HL-60/S4 (cell line): ENCODE results near the gene USF2.

ENCODE experiments used
- in situ Hi-C: fragments of 300-500 bp; cut with MboI; formaldehyde crosslinking; loops from 2 replicates; pipeline ENCODE4 v1.14.3; 2022; ENCODE audit warnings: low sequenced_read_pairs

The USF2 gene

DNA sequence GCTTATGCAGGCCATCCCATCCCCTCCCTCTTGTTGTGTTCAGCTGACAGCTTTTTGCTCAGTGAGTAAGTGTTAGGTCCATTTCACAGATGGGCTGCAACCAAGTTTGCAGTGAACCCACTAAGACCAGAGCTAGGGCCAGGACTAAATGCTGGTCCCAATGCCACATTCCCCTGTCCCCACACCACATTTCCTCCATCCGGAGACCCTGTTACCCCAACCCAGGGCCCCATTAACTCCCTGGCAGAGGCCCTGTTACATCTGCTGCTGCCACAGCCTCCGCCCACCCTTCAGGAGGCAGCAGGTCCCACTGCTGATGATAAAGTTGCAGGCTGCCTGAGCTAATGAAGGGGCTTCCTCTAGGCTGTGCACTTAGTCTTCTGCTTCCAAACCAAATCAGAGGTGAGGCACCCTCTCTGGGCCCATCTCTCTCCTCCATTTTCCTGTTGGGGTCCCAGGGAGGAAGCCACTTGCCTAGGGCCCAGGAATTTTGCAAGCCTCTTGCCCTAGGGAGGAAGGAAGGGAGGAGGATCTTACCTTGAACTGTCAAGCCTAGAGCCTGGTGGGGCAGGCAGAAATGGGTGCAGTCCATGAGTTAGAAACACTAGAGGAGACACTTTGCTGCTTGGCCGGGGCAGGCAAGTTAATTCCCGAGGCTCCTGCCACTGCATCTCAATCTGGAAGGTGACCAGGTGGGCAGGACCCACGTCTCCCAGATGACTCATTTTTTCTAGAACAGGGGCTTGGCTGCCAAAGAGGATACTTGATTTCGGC is 3.4 kb upstream of the USF2 start:
- in situ Hi-C loops, result no loop called here

DNA sequence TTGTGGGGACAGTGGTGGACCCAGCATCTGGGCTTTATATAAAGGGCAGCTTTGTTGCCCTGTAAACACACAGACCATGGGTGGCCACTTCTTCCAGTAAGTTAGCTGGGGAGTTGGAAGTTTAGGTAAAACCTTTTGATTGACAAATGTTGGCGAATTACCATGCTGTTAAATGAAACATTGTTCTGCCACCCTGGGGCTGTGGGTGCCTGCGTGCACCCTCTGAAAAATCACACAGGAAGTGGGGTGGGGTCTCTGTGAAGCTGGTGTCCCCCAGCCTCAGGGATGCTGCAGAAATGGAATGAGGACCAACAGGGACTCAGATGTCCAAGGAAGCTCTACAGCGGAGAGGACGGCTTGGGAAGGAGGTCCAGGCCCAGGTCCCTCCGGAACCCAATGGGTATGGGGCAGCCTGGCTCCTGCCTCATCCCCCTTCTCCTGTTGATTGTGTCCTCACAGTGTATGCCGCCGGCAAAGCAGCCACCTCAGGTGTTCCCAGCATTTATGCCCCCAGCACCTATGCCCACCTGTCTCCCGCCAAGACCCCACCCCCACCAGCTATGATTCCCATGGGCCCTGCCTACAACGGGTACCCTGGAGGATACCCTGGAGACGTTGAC is 2.8 kb upstream of the USF2 start:
- in situ Hi-C loops, result no loop called here

DNA sequence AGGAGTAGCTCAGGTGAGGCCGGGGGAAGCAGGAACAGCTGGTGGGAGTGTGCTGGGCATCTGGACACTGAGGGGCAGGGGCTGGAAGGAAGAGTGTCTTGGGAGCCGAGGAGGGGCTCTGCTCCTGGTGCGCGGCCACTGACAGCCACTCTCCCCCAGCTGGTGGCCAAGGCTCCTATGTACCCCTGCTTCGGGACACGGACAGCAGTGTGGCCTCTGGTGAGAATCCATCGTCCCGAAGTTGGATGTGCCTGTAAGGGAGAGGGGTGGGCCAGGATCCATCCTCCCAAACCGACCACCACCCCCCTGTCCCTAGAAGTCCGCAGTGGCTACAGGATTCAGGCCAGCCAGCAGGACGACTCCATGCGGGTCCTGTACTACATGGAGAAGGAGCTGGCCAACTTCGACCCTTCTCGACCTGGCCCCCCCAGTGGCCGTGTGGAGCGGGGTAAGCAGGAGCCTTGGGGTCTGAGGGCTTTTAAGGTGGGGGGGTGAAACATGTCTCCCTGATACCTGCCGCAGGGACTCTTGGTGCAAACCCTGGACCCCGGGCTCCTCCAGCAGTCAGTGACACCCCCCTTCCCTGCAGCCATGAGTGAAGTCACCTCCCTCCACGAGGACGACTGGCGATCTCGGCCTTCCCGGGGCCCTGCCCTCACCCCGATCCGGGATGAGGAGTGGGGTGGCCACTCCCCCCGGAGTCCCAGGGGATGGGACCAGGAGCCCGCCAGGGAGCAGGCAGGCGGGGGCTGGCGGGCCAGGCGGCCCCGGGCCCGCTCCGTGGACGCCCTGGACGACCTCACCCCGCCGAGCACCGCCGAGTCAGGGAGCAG is 2.0 kb upstream of the USF2 start:
- in situ Hi-C loops, result no loop called here

DNA sequence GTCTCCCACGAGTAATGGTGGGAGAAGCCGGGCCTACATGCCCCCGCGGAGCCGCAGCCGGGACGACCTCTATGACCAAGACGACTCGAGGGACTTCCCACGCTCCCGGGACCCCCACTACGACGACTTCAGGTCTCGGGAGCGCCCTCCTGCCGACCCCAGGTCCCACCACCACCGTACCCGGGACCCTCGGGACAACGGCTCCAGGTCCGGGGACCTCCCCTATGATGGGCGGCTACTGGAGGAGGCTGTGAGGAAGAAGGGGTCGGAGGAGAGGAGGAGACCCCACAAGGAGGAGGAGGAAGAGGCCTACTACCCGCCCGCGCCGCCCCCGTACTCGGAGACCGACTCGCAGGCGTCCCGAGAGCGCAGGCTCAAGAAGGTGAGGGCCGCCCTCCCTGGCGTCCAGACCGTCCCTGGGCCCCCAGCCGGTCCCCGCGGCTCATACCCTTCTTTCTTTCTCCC is 1.4 kb upstream of the USF2 start:
- in situ Hi-C loops, result no loop called here

DNA sequence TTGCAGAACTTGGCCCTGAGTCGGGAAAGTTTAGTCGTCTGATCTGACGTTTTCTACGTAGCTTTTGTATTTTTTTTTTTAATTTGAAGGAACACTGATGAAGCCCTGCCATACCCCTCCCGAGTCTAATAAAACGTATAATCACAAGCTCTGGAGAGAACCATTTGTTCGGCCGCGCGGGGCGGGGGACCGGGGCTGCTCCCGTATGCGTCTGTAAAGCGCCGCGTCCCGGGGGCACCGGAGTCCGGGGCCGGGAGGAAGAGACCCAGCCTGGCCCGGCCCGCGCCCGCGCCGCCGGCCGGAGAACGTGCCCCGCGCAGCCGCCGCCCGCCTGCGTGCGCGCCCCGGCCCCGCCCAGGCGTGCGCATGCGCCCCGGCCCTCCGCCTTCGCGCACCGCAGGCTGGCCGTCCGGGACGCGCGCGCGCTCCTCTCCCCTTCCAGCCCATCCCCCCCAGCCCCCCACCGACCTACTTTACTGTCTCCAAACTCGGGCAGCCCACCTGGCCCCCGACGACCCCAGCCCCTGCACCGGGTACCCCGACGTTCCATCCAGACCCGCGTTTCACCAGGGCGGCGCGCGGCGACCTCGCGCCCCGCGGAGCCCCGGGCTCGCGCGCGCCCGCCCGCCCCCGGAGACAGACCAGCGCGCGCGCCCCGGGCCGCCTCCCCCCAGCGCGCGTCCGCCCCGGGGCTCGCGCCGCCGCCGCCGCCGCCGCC is 785 bp upstream of the USF2 start:
- in situ Hi-C loops, result no loop called here

DNA sequence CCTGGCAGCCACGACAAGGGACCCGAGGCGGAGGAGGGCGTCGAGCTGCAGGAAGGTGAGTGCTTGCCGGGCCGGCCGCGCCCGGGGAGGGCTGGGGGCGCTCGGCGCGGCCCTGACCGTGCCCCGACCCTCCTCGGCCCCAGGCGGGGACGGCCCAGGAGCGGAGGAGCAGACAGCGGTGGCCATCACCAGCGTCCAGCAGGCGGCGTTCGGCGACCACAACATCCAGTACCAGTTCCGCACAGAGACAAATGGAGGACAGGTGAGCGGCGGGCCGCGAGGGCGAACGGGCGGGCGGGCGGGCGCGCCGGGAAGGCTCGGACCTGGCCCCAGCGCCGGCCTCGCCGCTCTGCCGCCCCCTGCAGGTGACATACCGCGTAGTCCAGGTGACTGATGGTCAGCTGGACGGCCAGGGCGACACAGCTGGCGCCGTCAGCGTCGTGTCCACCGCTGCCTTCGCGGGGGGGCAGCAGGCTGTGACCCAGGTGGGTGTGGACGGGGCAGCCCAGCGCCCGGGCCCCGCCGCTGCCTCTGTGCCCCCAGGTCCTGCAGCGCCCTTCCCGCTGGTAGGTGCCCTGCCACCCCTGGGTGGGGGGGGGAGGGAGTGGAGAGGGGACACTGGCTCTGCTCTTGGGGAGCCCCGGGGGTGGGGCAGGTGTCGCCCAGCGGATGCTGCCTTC is 816 bp downstream of the USF2 start:
- in situ Hi-C loops, result no loop called here

DNA sequence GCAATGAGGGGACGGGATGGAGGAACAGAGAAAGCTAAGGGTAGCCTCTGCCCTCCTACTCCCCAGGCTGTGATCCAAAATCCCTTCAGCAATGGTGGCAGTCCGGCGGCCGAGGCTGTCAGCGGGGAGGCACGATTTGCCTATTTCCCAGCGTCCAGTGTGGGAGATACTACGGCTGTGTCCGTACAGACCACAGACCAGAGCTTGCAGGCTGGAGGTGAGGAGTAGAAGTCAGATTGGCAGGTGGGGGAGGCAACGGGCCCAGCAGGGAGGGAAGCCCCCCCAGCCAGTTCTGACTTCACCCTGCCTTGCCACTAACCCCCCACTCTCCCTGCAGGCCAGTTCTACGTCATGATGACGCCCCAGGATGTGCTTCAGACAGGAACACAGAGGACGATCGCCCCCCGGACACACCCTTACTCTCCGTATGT is 1.6 kb downstream of the USF2 start:
- in situ Hi-C loops, result no loop called here

DNA sequence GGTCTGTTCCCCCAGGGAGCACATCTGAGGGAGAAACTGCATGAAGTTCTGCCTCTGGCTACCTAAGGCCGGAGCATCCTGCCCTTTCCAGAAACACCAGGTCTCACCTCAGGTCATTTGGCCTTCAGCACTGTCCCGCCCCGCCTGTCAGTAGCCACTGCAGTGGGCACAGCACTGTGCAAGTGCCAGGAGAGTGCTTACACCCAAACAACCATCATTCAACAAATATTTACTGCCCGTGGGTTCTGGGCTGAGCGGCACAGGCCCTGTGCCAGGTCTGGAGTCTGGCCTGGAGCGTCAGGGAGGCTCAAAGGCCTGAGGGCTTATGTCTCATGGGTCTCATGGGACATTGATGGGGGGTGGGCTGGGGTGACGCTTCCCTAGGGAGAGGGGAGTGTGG is 2.8 kb downstream of the USF2 start:
- in situ Hi-C loops, result no loop called here

DNA sequence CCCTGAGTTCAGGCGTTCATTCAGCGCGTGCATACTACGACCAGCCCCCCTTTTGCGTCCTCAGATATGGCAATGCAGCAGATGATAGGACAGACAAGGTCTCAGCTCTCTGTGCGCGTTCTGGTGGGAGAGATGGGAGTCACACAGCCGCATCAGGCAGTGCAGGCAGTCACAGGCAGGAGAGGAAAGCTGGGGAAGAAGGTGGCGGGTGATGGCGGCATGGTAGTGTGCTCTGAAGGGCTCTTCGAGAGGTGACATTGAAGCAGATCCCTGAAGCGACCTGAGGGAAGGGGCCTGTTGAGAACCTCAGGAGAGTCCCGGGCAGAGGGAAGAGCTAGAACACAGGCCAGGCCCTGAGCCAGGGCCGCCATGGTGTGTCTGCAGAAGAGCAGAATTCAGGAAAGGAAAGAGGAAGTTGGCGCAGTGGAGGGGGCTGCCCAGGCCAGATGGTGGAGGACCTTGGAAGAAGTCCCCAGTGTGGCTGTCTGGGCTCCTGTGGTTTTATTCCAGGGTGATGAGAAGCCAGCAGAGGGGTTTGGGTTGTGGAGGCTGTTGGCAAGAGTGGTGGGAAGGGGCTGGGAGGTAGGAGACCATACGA is 3.5 kb downstream of the USF2 start:
- in situ Hi-C loops, result no loop called here

DNA sequence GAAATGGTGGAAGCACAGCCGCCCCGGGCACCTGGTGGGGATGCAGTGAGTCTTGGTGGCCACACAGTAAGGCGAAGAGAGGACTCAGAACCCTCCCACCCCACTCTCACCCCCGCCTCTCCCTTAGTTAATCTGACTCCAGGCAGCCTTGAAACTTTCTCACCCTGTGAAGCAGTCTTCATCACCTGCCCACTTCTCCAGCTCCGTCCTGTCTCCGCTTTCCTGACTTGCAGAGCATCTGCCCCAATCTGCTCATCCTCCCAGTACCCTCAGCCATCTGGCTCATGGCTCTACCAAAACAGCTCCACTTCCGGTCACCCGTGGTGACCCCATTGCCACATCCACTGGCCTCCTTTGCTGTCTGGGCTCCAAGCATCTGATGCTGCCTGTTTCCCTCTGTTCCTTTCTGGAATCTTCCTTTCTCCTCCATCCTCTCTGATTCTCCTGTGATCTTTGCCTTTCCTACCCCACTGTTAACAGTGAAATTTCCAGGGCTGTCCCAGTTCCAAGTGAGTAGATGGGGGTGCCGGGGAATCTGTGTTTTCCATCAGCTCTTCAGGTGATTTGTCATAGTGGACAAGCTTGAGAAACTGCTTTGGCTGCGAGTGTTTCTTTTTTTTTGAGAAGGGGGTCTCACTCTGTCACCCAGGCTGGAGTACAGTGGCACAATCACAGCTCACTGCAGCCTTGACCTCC is 4.3 kb downstream of the USF2 start:
- in situ Hi-C loops, result no loop called here

DNA sequence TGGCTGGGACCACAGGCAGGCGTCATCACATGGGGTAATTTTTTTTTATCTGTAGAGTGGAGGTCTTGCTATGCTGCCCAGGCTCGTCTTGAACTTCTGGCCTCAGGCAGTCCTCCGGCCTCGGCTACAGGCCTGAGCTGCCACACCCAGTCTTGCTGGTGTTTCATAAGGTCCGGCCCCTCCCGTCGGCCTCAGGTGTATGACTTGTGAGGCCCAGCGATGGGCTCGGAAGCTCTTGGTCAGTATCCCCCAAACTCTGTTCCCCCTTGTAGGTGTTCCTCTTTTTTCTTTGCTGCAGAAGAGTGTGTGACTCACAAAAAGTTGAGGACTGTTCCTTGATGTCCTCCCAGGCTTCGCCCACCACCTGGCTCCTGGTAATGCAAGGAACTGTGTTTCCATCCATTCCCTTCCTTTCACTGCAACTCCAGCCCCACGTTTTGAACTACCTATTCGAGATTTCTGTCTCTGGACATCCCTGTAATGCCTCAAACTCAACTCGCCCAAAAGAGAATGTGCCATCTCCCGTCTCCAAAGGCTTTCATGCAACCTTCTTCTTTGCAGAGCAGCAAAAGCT is 5.0 kb downstream of the USF2 start:
- in situ Hi-C loops, result no loop called here

DNA sequence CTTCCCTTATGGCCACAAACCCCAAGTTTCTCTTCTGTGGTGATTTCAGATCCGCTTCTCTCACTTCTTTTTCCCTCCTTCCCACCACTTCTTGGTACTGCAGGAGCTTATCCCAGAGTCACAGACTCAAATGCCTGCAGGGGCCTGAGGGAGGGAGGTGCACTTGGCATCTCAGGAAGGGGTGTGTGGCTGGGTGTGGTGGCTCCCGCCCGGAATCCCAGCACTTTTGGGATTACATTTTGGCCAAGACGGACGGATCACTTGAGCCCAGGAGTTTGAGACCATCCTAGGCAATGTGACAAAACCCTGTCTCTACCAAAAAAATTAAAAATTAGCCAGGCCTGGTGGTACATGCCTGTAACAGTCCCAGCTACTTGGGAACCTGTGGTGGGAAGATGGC is 5.6 kb downstream of the USF2 start:
- in situ Hi-C loops, result no loop called here

DNA sequence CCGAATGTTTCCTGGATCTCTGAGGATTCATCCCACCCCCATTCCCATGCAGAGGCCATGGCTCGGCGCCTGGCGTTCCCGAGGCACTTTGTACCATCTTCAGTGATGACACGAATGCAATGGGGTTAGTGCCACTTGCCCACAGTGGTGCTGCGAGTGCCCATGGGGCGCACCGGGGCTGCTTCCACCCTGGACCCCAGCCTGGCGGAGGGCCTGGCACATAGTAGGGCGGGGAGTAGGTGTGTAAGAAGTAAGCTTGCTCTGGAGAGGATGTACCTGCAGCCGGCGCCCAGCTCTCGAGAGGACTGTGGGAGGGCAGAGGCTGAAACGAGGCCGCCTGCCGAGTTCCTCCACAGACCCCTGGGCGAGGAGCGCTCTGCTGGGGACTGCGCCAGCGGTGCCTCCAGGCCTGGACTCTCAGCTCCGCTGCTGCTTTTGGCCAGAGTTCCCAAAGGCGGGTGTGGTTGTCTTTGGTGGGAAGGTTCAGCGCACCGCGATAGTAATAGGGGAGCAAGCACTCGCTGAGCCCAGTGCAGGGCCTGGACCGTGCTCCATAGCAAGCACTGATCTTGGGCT is 8.0 kb downstream of the USF2 start:
- in situ Hi-C loops, result no loop called here

DNA sequence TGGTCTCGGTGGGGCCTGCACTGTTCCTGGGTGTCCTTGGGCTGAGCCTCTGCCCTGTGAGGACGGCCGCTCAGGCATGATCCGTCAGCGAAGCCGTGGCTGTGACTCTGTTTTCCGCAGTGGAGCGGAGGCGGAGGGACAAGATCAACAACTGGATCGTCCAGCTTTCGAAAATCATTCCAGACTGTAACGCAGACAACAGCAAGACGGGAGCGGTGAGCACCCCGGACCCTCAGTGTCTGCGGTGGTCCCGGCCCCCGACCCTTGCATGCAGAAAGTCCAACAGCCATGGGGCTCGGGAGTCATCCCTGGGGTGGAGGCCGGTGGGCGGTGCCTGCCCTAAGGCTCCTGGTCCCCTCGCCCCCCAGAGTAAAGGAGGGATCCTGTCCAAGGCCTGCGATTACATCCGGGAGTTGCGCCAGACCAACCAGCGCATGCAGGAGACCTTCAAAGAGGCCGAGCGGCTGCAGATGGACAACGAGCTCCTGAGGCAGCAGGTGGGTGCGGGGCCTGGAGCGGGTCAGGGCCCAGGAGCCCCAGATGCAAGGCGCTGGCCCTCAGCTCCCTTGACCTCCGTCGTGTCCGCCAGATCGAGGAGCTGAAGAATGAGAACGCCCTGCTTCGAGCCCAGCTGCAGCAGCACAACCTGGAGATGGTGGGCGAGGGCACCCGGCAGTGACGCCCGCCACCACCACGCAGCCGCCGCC is 10.0 kb downstream of the USF2 start:
- in situ Hi-C loops, result no loop called here

DNA sequence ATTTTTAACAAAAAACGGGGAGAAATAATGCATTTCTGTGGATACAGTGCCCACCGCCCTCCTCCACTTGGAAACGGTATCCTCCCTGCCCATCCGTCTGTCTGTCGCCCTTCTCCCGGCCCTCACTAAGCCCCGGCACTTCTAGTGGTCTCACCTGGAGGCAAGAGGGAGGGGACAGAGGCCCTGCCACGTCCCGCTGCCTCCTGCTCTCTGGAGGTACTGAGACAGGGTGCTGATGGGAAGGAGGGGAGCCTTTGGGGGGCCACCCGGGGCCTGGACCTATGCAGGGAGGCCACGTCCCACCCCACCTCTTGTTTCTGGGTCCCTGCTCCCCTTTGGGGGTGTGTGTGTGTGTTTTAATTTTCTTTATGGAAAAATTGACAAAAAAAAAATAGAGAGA is 10.6 kb downstream of the USF2 start:
- in situ Hi-C loops, result no loop called here

DNA sequence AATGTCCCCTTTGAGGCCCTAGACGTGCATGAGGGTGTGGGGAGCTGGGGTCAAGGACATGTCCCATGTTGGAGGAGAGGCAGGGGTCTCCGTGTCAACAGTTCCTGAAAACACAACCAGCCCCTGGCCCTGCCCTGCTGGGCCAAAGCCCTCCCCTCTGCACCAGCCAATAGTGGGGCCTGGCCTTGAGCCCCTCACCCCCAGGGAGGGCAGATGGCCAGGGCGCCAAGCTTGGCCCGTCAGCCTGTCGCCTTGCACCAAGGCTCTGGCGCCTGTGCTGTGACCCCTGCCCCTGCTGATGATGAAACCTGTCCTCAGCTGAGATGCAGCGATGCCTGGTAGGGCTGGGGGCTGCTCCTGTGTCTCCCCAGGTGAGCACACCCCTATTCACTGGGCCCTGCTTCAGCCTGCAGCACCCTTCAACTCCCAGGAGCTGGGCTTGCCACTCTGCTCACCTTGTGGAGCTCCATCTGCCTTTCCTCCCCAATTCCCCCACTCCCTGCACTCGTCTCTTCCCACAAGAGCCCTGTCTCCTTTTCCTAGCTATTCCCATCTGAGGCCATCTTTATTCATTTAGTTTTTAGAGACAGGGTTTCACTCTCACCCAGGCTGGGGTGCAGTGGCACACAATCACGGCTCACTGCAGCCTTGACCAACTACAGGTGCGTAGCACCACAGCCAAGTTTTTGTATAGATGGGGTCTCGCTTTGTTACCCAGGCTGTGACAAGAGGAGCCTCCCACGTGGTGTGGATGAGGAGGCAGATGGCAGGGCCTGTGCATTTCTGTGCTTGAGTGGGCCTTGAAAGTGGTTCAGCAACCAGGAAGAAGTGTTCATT is 11.4 kb downstream of the USF2 start:
- in situ Hi-C loops, result no loop called here

DNA sequence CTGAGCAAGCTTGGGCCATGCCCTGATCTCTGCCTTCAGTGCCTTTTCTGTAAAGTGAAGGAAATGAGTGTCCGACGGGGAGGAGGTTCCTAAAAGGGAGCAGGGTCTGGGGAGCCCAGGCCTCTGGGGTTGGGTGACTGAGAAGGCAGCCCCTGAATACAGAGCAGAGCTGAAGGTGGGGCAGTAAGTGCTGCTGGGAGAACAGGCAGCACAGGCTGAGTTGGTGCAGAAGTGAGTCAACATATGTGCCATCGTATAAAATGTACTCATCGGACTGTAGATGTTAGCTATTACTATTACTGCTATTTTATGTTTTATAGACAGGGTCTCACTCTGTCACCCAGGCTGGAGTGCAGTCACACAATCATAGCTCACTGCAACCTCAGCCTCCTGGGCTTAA is 12.5 kb downstream of the USF2 start:
- in situ Hi-C loops, result no loop called here
